K562 (cell line): ENCODE data around the gene CPM. TPM values are rescaled to one million over a fixed set of nuclear protein-coding genes. Genes with fewer than 3 reads are reported as not detected.

Experiments
- ATAC-seq: fragments of 200-7000 bp; cut with Tn5 transposase; 3 replicates; pipeline ENCODE4 v1.9.1; 2020; ENCODE audit warnings: moderate library complexity
- BruUV-seq: library from RNA; stranded (reverse); fragments of 400-500 nt; replicated peaks from 2 replicates; lab custom pipeline; 2021; lab: Mats Ljungman, UMichigan
- CTCF ChIA-PET: fragments of 300-600 bp; formaldehyde crosslinking; extraction: SDS; loops from one replicate; lab custom pipeline; 2021; ENCODE audit warnings: low intra/inter-chr PET ratio; lab: Yijun Ruan, JAX
- POLR2A ChIA-PET: fragments of 300-600, 350-650 bp; sonication (Branson Sonifier 250); formaldehyde crosslinking; extraction: SDS; loops from one replicate; lab custom pipeline; 2021; ENCODE audit warnings: antibody characterized with exemption, inconsistent platforms; lab: Yijun Ruan, JAX
- DNase-seq, 4 experiments: peaks; one replicate each; pipeline versions ENCODE4 v3.0.0 to v3.0.0-alpha.2; 2011 to 2018; ENCODE audit warnings: low spot score in 3 of 4, mixed read lengths in 3 of 4; ENCODE audit errors: extremely low read depth in 1 of 4
- FAIRE-seq: peaks from 2 replicates; lab custom pipeline; 2011; peaks lifted over from hg19 to GRCh38; lab: Jason Lieb, UNC
- H2AFZ ChIP-seq: 2 replicates; pipeline ENCODE4 v1.6.0; 2011; ENCODE audit warnings: low read depth, low read length, control low read depth, inconsistent platforms
- H3K27ac ChIP-seq: fragments of 200-600 bp; 3 replicates; pipeline ENCODE4 v1.8.0; 2011; ENCODE audit warnings: low read depth, mild to moderate bottlenecking, control low read depth, inconsistent platforms, low read length, moderate library complexity, mixed read lengths; ENCODE audit errors: extremely low read depth
- H3K27me3 ChIP-seq, 2 experiments: fragments of 300-600 bp in 1 of 2; 2 replicates in 1 of 2; 3 replicates in 1 of 2; pipeline versions ENCODE4 v1.6.0 to v1.8.0; 2011; ENCODE audit warnings: inconsistent platforms in 2 of 2, low read length in 2 of 2, mild to moderate bottlenecking in 1 of 2, mixed read lengths in 1 of 2, moderate library complexity in 1 of 2; ENCODE audit not compliant: control insufficient read depth in 2 of 2, insufficient read depth in 2 of 2
- H3K36me3 ChIP-seq: fragments of 300-600 bp; 3 replicates; pipeline ENCODE4 v1.8.0; 2011; ENCODE audit warnings: mild to moderate bottlenecking, low read length, inconsistent platforms; ENCODE audit not compliant: control insufficient read depth, insufficient read depth
- H3K4me1 ChIP-seq, 2 experiments: fragments of 200-600 bp in 1 of 2; replicated peaks in 1 of 2; 2 replicates in 1 of 2; 3 replicates in 1 of 2; pipeline versions ENCODE4 v1.5.1 to v1.8.0; 2011; ENCODE audit warnings: inconsistent platforms in 2 of 2, low read length in 2 of 2, mild to moderate bottlenecking in 1 of 2, mixed read lengths in 1 of 2, moderate library complexity in 1 of 2; ENCODE audit not compliant: control insufficient read depth in 2 of 2, insufficient read depth in 2 of 2
- H3K4me2 ChIP-seq: 2 replicates; pipeline ENCODE4 v1.6.1; 2011; ENCODE audit warnings: low read length, control low read depth, inconsistent platforms, mixed read lengths; ENCODE audit not compliant: insufficient read depth
- H3K4me3 ChIP-seq: fragments of 200-600 bp; sonication (generic), shearing (Covaris generic); 2 replicates; pipeline ENCODE4 v1.5.1; 2016; ENCODE audit warnings: control low read depth, inconsistent platforms
- H3K79me2 ChIP-seq: fragments of 200-600 bp; 3 replicates; pipeline ENCODE4 v1.8.0; 2011; ENCODE audit warnings: low read length, inconsistent platforms; ENCODE audit not compliant: control insufficient read depth, insufficient read depth
- H3K9ac ChIP-seq, 2 experiments: 2 replicates each; pipeline versions ENCODE4 v1.6.0 to v1.6.1; 2011; ENCODE audit warnings: low read depth in 2 of 2, low read length in 2 of 2, control low read depth in 1 of 2, inconsistent platforms in 1 of 2, mild to moderate bottlenecking in 1 of 2, mixed read lengths in 1 of 2; ENCODE audit not compliant: insufficient read depth in 1 of 2
- H3K9me1 ChIP-seq: one replicate; pipeline ENCODE4 v1.6.0; 2011; ENCODE audit warnings: inconsistent platforms, mild to moderate bottlenecking, low read length, moderate library complexity; ENCODE audit not compliant: control insufficient read depth, insufficient read depth
- H3K9me3 ChIP-seq: replicated peaks from 2 replicates; pipeline ENCODE4 v1.5.1; 2011; ENCODE audit warnings: low read depth, low read length, inconsistent platforms; ENCODE audit not compliant: control insufficient read depth, insufficient read depth
- H4K20me1 ChIP-seq: replicated peaks from 2 replicates; pipeline ENCODE4 v1.6.1; 2011; ENCODE audit warnings: low read length, inconsistent platforms, mixed read lengths; ENCODE audit not compliant: control insufficient read depth, insufficient read depth
- CREB1 ChIP-seq, 2 experiments: sonication (generic) in 1 of 2; formaldehyde crosslinking in 1 of 2; IDR thresholded peaks; 2 replicates each; pipeline versions ENCODE4 v1.6.1 to v1.8.0; 2012 to 2022; ENCODE audit warnings: inconsistent platforms in 1 of 2, mild to moderate bottlenecking in 1 of 2, missing genetic modification reagents in 1 of 2, moderate library complexity in 1 of 2
- CREB5 ChIP-seq: fragments of 250-450 bp; sonication (Bioruptor Pico); IDR thresholded peaks from 2 replicates; pipeline ENCODE4 v1.5.0; 2020; ENCODE audit warnings: mild to moderate bottlenecking
- EZH2 ChIP-seq: IDR thresholded peaks from 2 replicates; pipeline ENCODE4 v1.6.1; 2012; ENCODE audit warnings: low read depth, mild to moderate bottlenecking, inconsistent platforms, low read length, borderline replicate concordance
- KDM1A ChIP-seq, 2 experiments: fragments of 450-650 bp; IDR thresholded peaks; 2 replicates each; pipeline ENCODE4 v1.6.1; 2016; ENCODE audit warnings: mild to moderate bottlenecking in 2 of 2
- KDM5B ChIP-seq: fragments of 200-600 bp; sonication (generic); IDR thresholded peaks from 2 replicates; pipeline ENCODE4 v1.6.1; 2012; ENCODE audit warnings: low read depth, mild to moderate bottlenecking, moderate library complexity, low read length, control low read depth, inconsistent platforms; ENCODE audit not compliant: insufficient replicate concordance
- LCOR ChIP-seq: sonication (generic); formaldehyde crosslinking; IDR thresholded peaks from 2 replicates; pipeline ENCODE4 v1.8.0; 2022; ENCODE audit warnings: mild to moderate bottlenecking, missing genetic modification reagents
- ZFPM2 ChIP-seq: fragments of 250-450 bp; sonication (Bioruptor Pico); IDR thresholded peaks from 2 replicates; pipeline ENCODE4 v1.5.1; 2022; ENCODE audit warnings: mild to moderate bottlenecking
- WGBS: fragments of 100-300 bp; shearing (Covaris generic); methylation state at CpG from one replicate; pipeline ENCODE4 v1.1.6; 2016; ENCODE audit warnings: low coverage, mixed read lengths; ENCODE audit not compliant: insufficient coverage; ENCODE audit errors: missing lambda C conversion rate; 5-methylcytosine and 5-hydroxymethylcytosine counted together
- in situ Hi-C: fragments of 300-500 bp; cut with MboI; formaldehyde crosslinking; loops from 4 replicates; pipeline ENCODE4 v1.15.0; 2018; ENCODE audit warnings: inconsistent platforms, mixed read lengths
- intact Hi-C: fragments of 100-400 bp; cut with micrococcal nuclease; formaldehyde crosslinking; loops from 2 replicates; pipeline ENCODE4 v1.14.2; 2022
- polyA plus RNA-seq, 8 experiments: library from polyadenylated mRNA; depleted of rRNA in 4 of 8; stranded (reverse) in 5 of 8; unstranded in 3 of 8; fragments of >200 nt; fragmentation: Nextera tagmentation in 2 of 8; fragmentation: Illumina TruSeq in 1 of 8; extraction: Ambion mirVana in 2 of 8; extraction: Trizol in 1 of 8; gene quantifications; 2 replicates each; pipeline versions ENCODE4 v1.2.1 to v1.2.3, GENCODE V29; 2011 to 2014; ENCODE audit warnings: inconsistent platforms in 1 of 8, missing spikeins in 1 of 8
- total RNA-seq, 7 experiments: library from RNA; depleted of rRNA in 6 of 7; stranded (reverse); fragments of >200 nt in 6 of 7; fragmentation: Illumina TruSeq in 2 of 7; extraction: Trizol in 2 of 7; gene quantifications; 2 replicates each; pipeline versions ENCODE4 v1.2.1 to v1.2.3, GENCODE V29; 2011 to 2021; ENCODE audit warnings: low replicate concordance in 1 of 7

Gene CPM
- total and polyA plus RNA-seq, 9 of the 15 experiments (the other 6 are each of a cell fraction or from before 2014, with no cell fraction given): 0.31 TPM; not detected in 8

- TF ChIP-seq KDM5B (no peak), ZFPM2 (no peak), CREB1 (IDR thresholded peaks at IDR 0.05) (no peak), CREB1 (CRISPR knock-in tag; IDR thresholded peaks at IDR 0.05) (no peak), LCOR (no peak), KDM1A (IDR thresholded peaks at IDR 0.05) (no peak), CREB5 (CRISPR knock-in tag) (no peak), EZH2 (no peak)
- no peak for DNase-seq
- H3K9me1 ChIP-seq: no peaks in the 10 kb centered on the region
- POLR2A ChIA-PET: interaction anchor here (1.8 kb wide), 1 partner anchor 8 kb away, joined by 4 read pairs; no protein-coding TSS in a partner anchor
- CTCF ChIA-PET: no interaction called here
- peaks cover 9 to 14% of the 10 kb centered on the region in 2 experiments; a peak in 3 of 5 replicates for H3K27me3 ChIP-seq
- H3K79me2 ChIP-seq: no peaks in the 10 kb centered on the region
- in situ Hi-C loops (no loop called here), intact Hi-C loops (no loop called here)
- WGBS: 0% methylated on average over 2 of the region's 2 CpGs
- no TSS peak for BruUV-seq
- no peaks in the 10 kb centered on the region for H3K36me3 ChIP-seq
- no peaks in the 10 kb centered on the region; a peak in 1 of 5 replicates for H3K4me1 ChIP-seq
- no peak for FAIRE-seq
- ATAC-seq: no peak
- H3K9me3 ChIP-seq: no peaks in the 10 kb centered on the region
- no peak overlapping the region for H3K4me2 ChIP-seq
- no peak overlapping the region for H2AFZ ChIP-seq
- H4K20me1 ChIP-seq: no peaks in the 10 kb centered on the region
- H3K27ac ChIP-seq: no peak overlapping the region
- H3K9ac ChIP-seq: no peak overlapping the region
- no peak overlapping the region for H3K4me3 ChIP-seq
These were observed 22.8 kb downstream of the CPM start for GRCh38 chr12:68910128-68910527.
